ENCODE data around the gene ZMIZ1. TPM values are rescaled to one million over a fixed set of nuclear protein-coding genes. Genes with fewer than 3 reads are reported as not detected.

Gene ZMIZ1
- total RNA-seq, 1 experiment from 2014 or later = 35.8 TPM

GRCh38 chr10:79055100-79055782 lies 13.5 kb upstream of the ZMIZ1 start:
- no peak overlapping the region for H3K4me3 ChIP-seq (ENCODE audit: low read depth, low read length, poor library complexity, severe bottlenecking)
- intact Hi-C loops (cut with micrococcal nuclease; ENCODE audit: unreplicated experiment) = no loop called here
- BruUV-seq (replicated peaks) = no TSS peak
- H3K9me3 ChIP-seq (ENCODE audit: low read depth, low read length, poor library complexity, severe bottlenecking) = no peaks in the 10 kb centered on the region
- CTCF ChIA-PET = interaction anchor here (1.6 kb wide), 1 partner anchor 140 kb away, joined by 3 read pairs; no protein-coding TSS in a partner anchor
- H3K4me1 ChIP-seq (ENCODE audit: insufficient read depth, low read length, poor library complexity, severe bottlenecking) = no peaks in the 10 kb centered on the region
- POLR2A ChIA-PET (ENCODE audit: low non-redundant PET) = no interaction called here
- H3K27me3 ChIP-seq (replicated peaks; ENCODE audit: insufficient read depth, low read depth, low read length, poor library complexity) = no peaks in the 10 kb centered on the region
- no peak for DNase-seq (ENCODE audit: low spot score)
- no peaks in the 10 kb centered on the region for H3K36me3 ChIP-seq (ENCODE audit: insufficient read depth, low read length, poor library complexity, severe bottlenecking)
- no peak for TF ChIP-seq CTCF (conservative IDR thresholded peaks at IDR 0.05; ENCODE audit: low read depth, low read length)
- TF ChIP-seq EZH2 (IDR thresholded peaks at IDR 0.05; ENCODE audit: borderline replicate concordance, low read depth, low read length, poor library complexity, severe bottlenecking) = no peak
- no peak overlapping the region for H3K27ac ChIP-seq (ENCODE audit: low read depth, low read length, poor library complexity, severe bottlenecking)

- Histone ChIP-seq H3K27ac (ENCODE audit: low read depth, low read length, poor library complexity, severe bottlenecking) (no peak overlapping the region), H3K4me3 (ENCODE audit: low read depth, low read length, poor library complexity, severe bottlenecking) (no peak overlapping the region), H3K36me3 (ENCODE audit: insufficient read depth, low read length, poor library complexity, severe bottlenecking) (no peaks in the 10 kb centered on the region), H3K9me3 (ENCODE audit: low read depth, low read length, poor library complexity, severe bottlenecking) (no peaks in the 10 kb centered on the region), H3K4me1 (ENCODE audit: insufficient read depth, low read length, poor library complexity, severe bottlenecking) (no peaks in the 10 kb centered on the region), H3K27me3 (replicated peaks; ENCODE audit: insufficient read depth, low read depth, low read length, poor library complexity) (no peaks in the 10 kb centered on the region)
- POLR2A ChIA-PET (ENCODE audit: low non-redundant PET) = no interaction called here
- TF ChIP-seq EZH2 (IDR thresholded peaks at IDR 0.05; ENCODE audit: borderline replicate concordance, low read depth, low read length, poor library complexity, severe bottlenecking) (no peak), CTCF (conservative IDR thresholded peaks at IDR 0.05; ENCODE audit: low read depth, low read length) (no peak)
- no peak for DNase-seq (ENCODE audit: low spot score)
- BruUV-seq (replicated peaks) = no TSS peak
- intact Hi-C loops (cut with micrococcal nuclease; ENCODE audit: unreplicated experiment) = no loop called here
- CTCF ChIA-PET = interaction anchor here (1.6 kb wide), 1 partner anchor 139 kb away, joined by 3 read pairs; no protein-coding TSS in a partner anchor
These were observed 12.9 kb upstream of the ZMIZ1 start for GRCh38 chr10:79055892-79056291.

GRCh38 chr10:79056361-79056735 lies 12.4 kb upstream of the ZMIZ1 start:
- no peak overlapping the region for H3K27ac ChIP-seq (ENCODE audit: low read depth, low read length, poor library complexity, severe bottlenecking)
- H3K4me1 ChIP-seq (ENCODE audit: insufficient read depth, low read length, poor library complexity, severe bottlenecking) = no peaks in the 10 kb centered on the region
- ChIA-PET CTCF (no interaction called here), POLR2A (ENCODE audit: low non-redundant PET) (no interaction called here)
- H3K9me3 ChIP-seq (ENCODE audit: low read depth, low read length, poor library complexity, severe bottlenecking) = no peaks in the 10 kb centered on the region
- no peaks in the 10 kb centered on the region for H3K36me3 ChIP-seq (ENCODE audit: insufficient read depth, low read length, poor library complexity, severe bottlenecking)
- intact Hi-C loops (cut with micrococcal nuclease; ENCODE audit: unreplicated experiment) = no loop called here
- no peaks in the 10 kb centered on the region for H3K27me3 ChIP-seq (replicated peaks; ENCODE audit: insufficient read depth, low read depth, low read length, poor library complexity)
- TF ChIP-seq EZH2 (IDR thresholded peaks at IDR 0.05; ENCODE audit: borderline replicate concordance, low read depth, low read length, poor library complexity, severe bottlenecking) (no peak), CTCF (conservative IDR thresholded peaks at IDR 0.05; ENCODE audit: low read depth, low read length) (no peak)
- no peak for DNase-seq (ENCODE audit: low spot score)
- no TSS peak for BruUV-seq (replicated peaks)
- no peak overlapping the region for H3K4me3 ChIP-seq (ENCODE audit: low read depth, low read length, poor library complexity, severe bottlenecking)
